Gastrocnemius medialis (tissue), 4 donors: ENCODE data around the gene MUL1.
"Not testable (repeated sequence)": the region's sequence is repeated elsewhere in the genome, so short reads cannot be mapped to it uniquely, and the experiment has no call there.

Experiments used
- CTCF ChIP-seq, 5 experiments: fragments of 450-650 bp in 3 of 5; fragments of 200-600 bp in 2 of 5; sonication (generic) in 2 of 5; IDR thresholded peaks in 4 of 5; conservative IDR thresholded peaks in 1 of 5; 1 replicate in 4 of 5; 2 replicates in 1 of 5; pipeline ENCODE4 v1.5.1; 2016 to 2019; ENCODE audit warnings: antibody characterized with exemption in 5 of 5, mild to moderate bottlenecking in 3 of 5, moderate library complexity in 3 of 5
- POLR2A ChIP-seq, 2 donors: fragments of 450-650 bp; IDR thresholded peaks; one replicate each; pipeline ENCODE4 v1.6.1; 2017; ENCODE audit warnings: antibody characterized with exemption in 2 of 2, mild to moderate bottlenecking in 2 of 2, moderate library complexity in 2 of 2

GRCh38 chr1:20496725-20497383, 11.1 kb downstream of the MUL1 start:
- not testable (repeated sequence) for TF ChIP-seq CTCF (IDR thresholded peaks at IDR 0.05 in 4 of 5, conservative IDR thresholded peaks at IDR 0.05 in 1 of 5); POLR2A (IDR thresholded peaks at IDR 0.05)
